ENCODE data around the gene REV1. TPM values are rescaled to one million over a fixed set of nuclear protein-coding genes. Genes with fewer than 3 reads are reported as not detected.

REV1 gene
- total and polyA plus RNA-seq, 2 of the 8 experiments (the other 6 are each of a cell fraction or from before 2014, with no cell fraction given), result 16.6 to 34.3 TPM

DNA sequence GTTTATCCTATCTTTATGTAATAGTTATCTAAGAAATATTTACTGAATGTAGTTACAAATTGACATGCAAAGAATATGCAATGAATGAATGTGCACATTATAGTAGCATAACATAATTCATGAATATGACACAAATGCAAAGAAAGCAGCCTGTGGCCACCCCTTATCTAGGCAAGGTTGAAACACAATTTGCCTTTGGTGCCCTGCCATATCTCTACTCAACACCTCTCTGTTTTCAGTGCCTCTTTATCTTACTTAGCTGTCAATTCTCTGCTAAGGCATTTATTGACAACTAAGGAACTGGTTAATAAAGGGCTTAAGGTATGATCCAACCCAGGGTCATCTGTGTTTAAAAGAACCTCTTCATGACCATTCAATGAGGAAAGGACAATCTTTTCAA is 18.9 kb downstream of the REV1 start:
- H3K79me2 ChIP-seq (ENCODE audit: control insufficient read depth in 1 of 2, insufficient read depth in 2 of 2, low read length in 2 of 2), result peaks cover 4 to 94% of the 10 kb centered on the region in 2 experiments; a peak in 3 of 4 replicates
- DNase-seq (ENCODE audit: low read depth in 1 of 2, low spot score in 2 of 2) (no peak), FAIRE-seq (no peak)
- H2AFZ ChIP-seq (ENCODE audit: low read length), result no peak overlapping the region
- no peak overlapping the region for H3K23ac ChIP-seq (ENCODE audit: insufficient read length)
- no peaks in the 10 kb centered on the region for H3K23me2 ChIP-seq (ENCODE audit: low read depth, low read length)
- no peak overlapping the region; the same call in 1 of the 2 replicates for H2BK5ac ChIP-seq (ENCODE audit: low read depth, low read length)
- no peaks in the 10 kb centered on the region for H3K36me3 ChIP-seq (ENCODE audit: control insufficient read depth in 2 of 4, insufficient read depth in 4 of 4, low read length in 3 of 4)
- no peak for TF ChIP-seq SRF (IDR thresholded peaks at IDR 0.05; ENCODE audit: low read depth, low read length)
- TF ChIP-seq RBBP5 (IDR thresholded peaks at IDR 0.05; ENCODE audit: borderline replicate concordance, low read depth, low read length), result no peak
- TF ChIP-seq, protein P1, sequence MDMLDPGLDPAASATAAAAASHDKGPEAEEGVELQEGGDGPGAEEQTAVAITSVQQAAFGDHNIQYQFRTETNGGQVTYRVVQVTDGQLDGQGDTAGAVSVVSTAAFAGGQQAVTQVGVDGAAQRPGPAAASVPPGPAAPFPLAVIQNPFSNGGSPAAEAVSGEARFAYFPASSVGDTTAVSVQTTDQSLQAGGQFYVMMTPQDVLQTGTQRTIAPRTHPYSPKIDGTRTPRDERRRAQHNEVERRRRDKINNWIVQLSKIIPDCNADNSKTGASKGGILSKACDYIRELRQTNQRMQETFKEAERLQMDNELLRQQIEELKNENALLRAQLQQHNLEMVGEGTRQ (IDR thresholded peaks at IDR 0.05; ENCODE audit: low read length), result no peak
- no peak for TF ChIP-seq YY1 (IDR thresholded peaks at IDR 0.05; ENCODE audit: low read depth, low read length)
- TF ChIP-seq POLR2A (IDR thresholded peaks at IDR 0.05; ENCODE audit: control extremely low read depth in 1 of 2, low read depth in 2 of 2, low read length in 2 of 2), result peak in 1 of 2 experiments; percentile 45; a peak in 1 of 3 replicates
- no peak for TF ChIP-seq NRF1 (IDR thresholded peaks at IDR 0.05; ENCODE audit: low read depth, low read length)
- no peak overlapping the region for H2BK15ac ChIP-seq (ENCODE audit: low read length)
- no peak overlapping the region for H2BK120ac ChIP-seq (replicated peaks; ENCODE audit: low read depth, low read length)
- H3K27me3 ChIP-seq (replicated peaks in 1 of 4; ENCODE audit: control insufficient read depth in 3 of 4, extremely low read depth in 1 of 4, insufficient read depth in 3 of 4, low read length in 3 of 4), result no peaks in the 10 kb centered on the region
- no peak overlapping the region for H3K56ac ChIP-seq (replicated peaks; ENCODE audit: insufficient read length, low read depth, low read length)
- no peak overlapping the region for H2BK20ac ChIP-seq (ENCODE audit: low read length)
- peaks cover 2% of the 10 kb centered on the region; the same call in 1 of the 2 replicates for H3K79me1 ChIP-seq (ENCODE audit: low read depth, low read length)
- H3K4me3 ChIP-seq (ENCODE audit: extremely low read depth in 1 of 4, insufficient read depth in 2 of 4, low read depth in 3 of 4, low read length in 4 of 4), result no peak overlapping the region
- ChIA-PET POLR2A (ENCODE audit: partially characterized antibody) (interaction anchor here (1.2 kb wide), 1 partner anchor 10 kb away, joined by 3 read pairs; no protein-coding TSS in a partner anchor), CTCF (ENCODE audit: partially characterized antibody) (no interaction called here)
- H3K14ac ChIP-seq (ENCODE audit: insufficient read length), result no peak overlapping the region
- no peak overlapping the region for H3K9ac ChIP-seq (replicated peaks in 1 of 4; ENCODE audit: extremely low read depth in 1 of 4, low read depth in 3 of 4, low read length in 3 of 4)
- no peak overlapping the region for H4K91ac ChIP-seq (replicated peaks; ENCODE audit: insufficient read length, low read length)
- H2BK12ac ChIP-seq (ENCODE audit: low read depth, low read length), result no peak overlapping the region
- no peak overlapping the region for H2AK5ac ChIP-seq (ENCODE audit: low read depth, low read length)
- H3K9me3 ChIP-seq (ENCODE audit: insufficient read depth in 2 of 2, low read depth in 1 of 2, low read length in 1 of 2), result no peaks in the 10 kb centered on the region
- no peak overlapping the region for H3K4ac ChIP-seq (replicated peaks; ENCODE audit: insufficient read length, low read depth, low read length)
- H3K4me1 ChIP-seq (replicated peaks in 1 of 4; ENCODE audit: control insufficient read depth in 3 of 4, insufficient read depth in 4 of 4, low read length in 3 of 4), result peaks cover 0 to 14% (median 10%) of the 10 kb centered on the region in 4 experiments; a peak in 3 of 7 replicates
- peaks cover 2 to 3% of the 10 kb centered on the region in 2 experiments for H4K20me1 ChIP-seq (replicated peaks in 1 of 2; ENCODE audit: control insufficient read depth in 1 of 2, insufficient read depth in 2 of 2, low read length in 2 of 2)
- no peak overlapping the region for H4K5ac ChIP-seq (ENCODE audit: insufficient read length, low read depth, low read length)
- H3K27ac ChIP-seq (ENCODE audit: low read depth, low read length), result no peak overlapping the region
- no peak overlapping the region for H4K8ac ChIP-seq (ENCODE audit: extremely low read depth, insufficient read depth, low read length)
- no peak overlapping the region; the same call in 1 of the 2 replicates for H3K18ac ChIP-seq (ENCODE audit: extremely low read depth, low read length)
- H3K4me2 ChIP-seq (ENCODE audit: insufficient read depth in 1 of 2, low read depth in 2 of 2, low read length in 2 of 2), result no peak overlapping the region

Data from H1 (cell line).